SK-N-SH (cell line): Measurements from ENCODE around the gene ZNF776. TPM values are rescaled to one million over a fixed set of nuclear protein-coding genes. Genes with fewer than 3 reads are reported as not detected.

Experiments used
- CTCF ChIA-PET: fragments of 300-600, 350-600 bp; formaldehyde crosslinking; extraction: SDS; loops from one replicate; lab custom pipeline; 2021; lab: Yijun Ruan, JAX
- POLR2A ChIA-PET: fragments of 350-600 bp; sonication (Branson Sonifier 250); formaldehyde crosslinking; extraction: SDS; loops from one replicate; lab custom pipeline; 2020; ENCODE audit warnings: antibody characterized with exemption, inconsistent platforms; lab: Yijun Ruan, JAX
- DNase-seq: peaks from one replicate; pipeline ENCODE4 v3.0.0; 2012
- H2AFZ ChIP-seq: fragments of 200-600 bp; sonication (generic); 2 replicates; pipeline ENCODE4 v1.8.1; 2016; ENCODE audit warnings: antibody characterized with exemption, mild to moderate bottlenecking, low read depth
- H3F3A ChIP-seq: fragments of 200-600 bp; sonication (generic); replicated peaks from 2 replicates; pipeline ENCODE3; 2016; ENCODE audit warnings: antibody characterized with exemption, mild to moderate bottlenecking; ENCODE audit not compliant: insufficient read depth
- H3K27ac ChIP-seq, 2 experiments: fragments of 200-500 bp in 1 of 2; fragments of 200-600 bp in 1 of 2; sonication (Bioruptor generic) in 1 of 2; sonication (generic), shearing (Covaris generic) in 1 of 2; 2 replicates each; pipeline versions ENCODE4 v1.5.1 to v1.6.1; 2014 to 2016; ENCODE audit warnings: low read depth in 2 of 2, inconsistent platforms in 1 of 2, low read length in 1 of 2, mild to moderate bottlenecking in 1 of 2, mixed read lengths in 1 of 2
- H3K27me3 ChIP-seq: fragments of 200-600 bp; sonication (generic), shearing (Covaris generic); 2 replicates; pipeline ENCODE4 v1.6.1; 2016; ENCODE audit warnings: mixed run types; ENCODE audit not compliant: insufficient read depth
- H3K36me3 ChIP-seq, 2 experiments: fragments of 200-500 bp in 1 of 2; fragments of 200-600 bp in 1 of 2; sonication (Bioruptor generic) in 1 of 2; sonication (generic) in 1 of 2; replicated peaks in 1 of 2; 2 replicates each; pipeline versions ENCODE3 to v1.5.1; 2014 to 2016; ENCODE audit warnings: low read length in 1 of 2, mild to moderate bottlenecking in 1 of 2; ENCODE audit not compliant: insufficient read depth in 2 of 2, control insufficient read depth in 1 of 2
- H3K4me1 ChIP-seq, 2 experiments: fragments of 200-500 bp in 1 of 2; fragments of 200-600 bp in 1 of 2; sonication (Bioruptor generic) in 1 of 2; sonication (generic), shearing (Covaris generic) in 1 of 2; 2 replicates each; pipeline versions ENCODE4 v1.5.1 to v1.6.1; 2014 to 2016; ENCODE audit warnings: low read depth in 1 of 2, low read length in 1 of 2, mixed run types in 1 of 2; ENCODE audit not compliant: insufficient read depth in 2 of 2, control insufficient read depth in 1 of 2
- H3K4me2 ChIP-seq: fragments of 200-600 bp; sonication (generic), shearing (Covaris generic); 2 replicates; pipeline ENCODE4 v1.6.1; 2017; ENCODE audit warnings: mixed run types
- H3K4me3 ChIP-seq, 2 experiments: fragments of 200-500 bp in 1 of 2; fragments of 200-600 bp in 1 of 2; sonication (Bioruptor generic) in 1 of 2; sonication (generic), shearing (Covaris generic) in 1 of 2; 2 replicates each; pipeline versions ENCODE4 v1.5.1 to v1.8.1; 2014 to 2016; ENCODE audit warnings: low read depth in 2 of 2, inconsistent platforms in 1 of 2, low read length in 1 of 2, mild to moderate bottlenecking in 1 of 2, mixed read lengths in 1 of 2, moderate library complexity in 1 of 2
- H3K79me2 ChIP-seq: fragments of 200-600 bp; sonication (generic); 2 replicates; pipeline ENCODE4 v1.8.1; 2017; ENCODE audit warnings: mild to moderate bottlenecking; ENCODE audit not compliant: insufficient read depth
- H3K9ac ChIP-seq: fragments of 200-600 bp; sonication (generic); 2 replicates; pipeline ENCODE4 v1.6.1; 2017; ENCODE audit warnings: mixed run types
- H3K9me2 ChIP-seq: fragments of 200-600 bp; sonication (generic); 2 replicates; pipeline ENCODE4 v1.6.1; 2017; ENCODE audit warnings: mixed run types
- H3K9me3 ChIP-seq: fragments of 200-600 bp; sonication (generic); 2 replicates; pipeline ENCODE4 v1.6.1; 2017; ENCODE audit warnings: mixed run types, mild to moderate bottlenecking, moderate library complexity
- H4K20me1 ChIP-seq: fragments of 200-600 bp; sonication (generic); 2 replicates; pipeline ENCODE4 v1.6.1; 2017; ENCODE audit warnings: mild to moderate bottlenecking, mixed run types; ENCODE audit not compliant: insufficient read depth
- CHD2 ChIP-seq: fragments of 150-350 bp; IDR thresholded peaks from 2 replicates; pipeline ENCODE4 v1.6.1; 2018; ENCODE audit warnings: low read length; ENCODE audit not compliant: partially characterized antibody
- CTCF ChIP-seq: fragments of 200-600 bp; sonication (generic); IDR thresholded peaks from 2 replicates; pipeline ENCODE4 v1.6.1; 2017; ENCODE audit warnings: antibody characterized with exemption, mild to moderate bottlenecking, moderate library complexity
- ELF1 ChIP-seq: IDR thresholded peaks from 2 replicates; pipeline ENCODE4 v1.4.0; 2012
- FOXJ3 ChIP-seq: sonication (generic); formaldehyde crosslinking; IDR thresholded peaks from 2 replicates; pipeline ENCODE4 v1.5.1; 2020; ENCODE audit warnings: mild to moderate bottlenecking, missing genetic modification reagents
- FOXM1 ChIP-seq: IDR thresholded peaks from 2 replicates; pipeline ENCODE4 v1.4.0; 2012; ENCODE audit warnings: low read depth, mild to moderate bottlenecking
- GABPA ChIP-seq: IDR thresholded peaks from 2 replicates; pipeline ENCODE4 v1.4.0; 2012; ENCODE audit warnings: low read depth, mild to moderate bottlenecking
- IRF3 ChIP-seq: fragments of 150-350 bp; IDR thresholded peaks from 2 replicates; pipeline ENCODE4 v1.6.1; 2016; ENCODE audit warnings: mild to moderate bottlenecking, low read depth, low read length
- JUND ChIP-seq: IDR thresholded peaks from 2 replicates; pipeline ENCODE4 v1.4.0; 2012
- MAX ChIP-seq: IDR thresholded peaks from 2 replicates; pipeline ENCODE4 v1.4.0; 2012; ENCODE audit warnings: low read depth
- MEF2A ChIP-seq: IDR thresholded peaks from 2 replicates; pipeline ENCODE4 v1.4.0; 2012; ENCODE audit warnings: low read depth, borderline replicate concordance
- NFIC ChIP-seq: IDR thresholded peaks from 2 replicates; pipeline ENCODE4 v1.4.0; 2012; ENCODE audit warnings: borderline replicate concordance
- NRF1 ChIP-seq: IDR thresholded peaks from 2 replicates; pipeline ENCODE4 v1.6.1; 2012; ENCODE audit warnings: low read depth, mild to moderate bottlenecking, low read length
- PBX3 ChIP-seq: IDR thresholded peaks from 2 replicates; pipeline ENCODE4; 2012
- RAD21 ChIP-seq: IDR thresholded peaks from 2 replicates; pipeline ENCODE4 v1.6.1; 2012; ENCODE audit warnings: mild to moderate bottlenecking, low read length
- RCOR1 ChIP-seq: fragments of 150-350 bp; IDR thresholded peaks from 2 replicates; pipeline ENCODE4 v1.6.1; 2017; ENCODE audit warnings: antibody characterized with exemption, low read length
- RFX5 ChIP-seq: IDR thresholded peaks from 2 replicates; pipeline ENCODE4 v1.6.1; 2012; ENCODE audit warnings: mild to moderate bottlenecking, improper control_type of control experiment, low read length
- RXRA ChIP-seq: IDR thresholded peaks from 2 replicates; pipeline ENCODE4 v1.4.0; 2012; ENCODE audit warnings: low read depth, mild to moderate bottlenecking, borderline replicate concordance
- SMC3 ChIP-seq: IDR thresholded peaks from 2 replicates; pipeline ENCODE4 v1.6.1; 2012; ENCODE audit warnings: low read depth, low read length, improper control_type of control experiment
- TAF1 ChIP-seq: IDR thresholded peaks from 2 replicates; pipeline ENCODE4 v1.6.1; 2012; ENCODE audit warnings: low read depth, mild to moderate bottlenecking, low read length, moderate library complexity, borderline replicate concordance
- TCF12 ChIP-seq: IDR thresholded peaks from 2 replicates; pipeline ENCODE4 v1.4.0; 2012
- USF1 ChIP-seq: IDR thresholded peaks from 2 replicates; pipeline ENCODE4 v1.4.0; 2012; ENCODE audit warnings: low read depth, borderline replicate concordance
- USF2 ChIP-seq: fragments of 150-350 bp; IDR thresholded peaks from 2 replicates; pipeline ENCODE4 v1.6.1; 2017; ENCODE audit warnings: antibody characterized with exemption, low read length, low read depth, borderline replicate concordance
- YY1 ChIP-seq: IDR thresholded peaks from 2 replicates; pipeline ENCODE4 v1.4.0; 2012; ENCODE audit warnings: low read depth, mild to moderate bottlenecking
- WGBS: methylation state at CpG from one replicate; pipeline ENCODE4 v1.1.6; 2017; ENCODE audit warnings: low lambda C conversion rate; 5-methylcytosine and 5-hydroxymethylcytosine counted together
- polyA plus RNA-seq, 3 experiments: library from polyadenylated mRNA; depleted of rRNA; stranded (reverse); fragments of >200 nt; gene quantifications; 2 replicates each; pipeline ENCODE4 v1.2.3, GENCODE V29; 2012

ZNF776 gene
- polyA plus RNA-seq, 1 of the 3 experiments (the other 2 are of a cell fraction) = 7.5 TPM

- TF ChIP-seq MEF2A = no peak
- TF ChIP-seq MAX = no peak
- no peak for TF ChIP-seq PBX3
- no peak for TF ChIP-seq USF2
- no peak for TF ChIP-seq RCOR1
- no peak for TF ChIP-seq RXRA
- TF ChIP-seq JUND = no peak
- TF ChIP-seq FOXJ3 = no peak
- no peak for TF ChIP-seq SMC3
- TF ChIP-seq RFX5 = no peak
- TF ChIP-seq, all 33 proteins: peak for 0
- no peak overlapping the region for H3K9ac ChIP-seq
- ChIA-PET POLR2A (no interaction called here), CTCF (no interaction called here)
- H3K9me2 ChIP-seq = no peaks in the 10 kb centered on the region
- no peaks in the 10 kb centered on the region for H4K20me1 ChIP-seq
- peak overlapping the region in 1 of 2 experiments; percentile 3; a peak in 1 of 4 replicates for H3K4me3 ChIP-seq
- no peaks in the 10 kb centered on the region for H3K4me1 ChIP-seq
- H3K79me2 ChIP-seq = peaks cover 7% of the 10 kb centered on the region; the same call in 1 of the 2 replicates
- H3K9me3 ChIP-seq = no peaks in the 10 kb centered on the region
- WGBS = 93% methylated on average over 5 of the region's 5 CpGs
- H3K36me3 ChIP-seq = peaks cover 4 to 18% of the 10 kb centered on the region in 2 experiments
- H2AFZ ChIP-seq = no peak overlapping the region
- H3K27ac ChIP-seq = no peak overlapping the region
- DNase-seq = no peak
- no peak overlapping the region for H3K4me2 ChIP-seq
- no peaks in the 10 kb centered on the region for H3F3A ChIP-seq
- H3K27me3 ChIP-seq = no peaks in the 10 kb centered on the region
These were observed 40.3 kb downstream of the ZNF776 start for GRCh38 chr19:57786906-57787305.

- H3K79me2 ChIP-seq = 0 out of 2 replicates have a peak, but pooled peaks cover 3% of the 10 kb centered on the region
- peaks cover 4 to 22% of the 10 kb centered on the region in 2 experiments for H3K36me3 ChIP-seq
- H3K9me2 ChIP-seq = no peaks in the 10 kb centered on the region
- H3K4me1 ChIP-seq = no peaks in the 10 kb centered on the region
- H2AFZ ChIP-seq = no peak overlapping the region
- H3K9ac ChIP-seq = no peak overlapping the region
- H4K20me1 ChIP-seq = no peaks in the 10 kb centered on the region
- no peaks in the 10 kb centered on the region for H3F3A ChIP-seq
- no peak overlapping the region; a peak in 1 of 4 replicates for H3K4me3 ChIP-seq
- H3K27me3 ChIP-seq = no peaks in the 10 kb centered on the region
- ChIA-PET CTCF (no interaction called here), POLR2A (no interaction called here)
- no peaks in the 10 kb centered on the region for H3K9me3 ChIP-seq
- no peak for DNase-seq
- no peak overlapping the region for H3K4me2 ChIP-seq
- H3K27ac ChIP-seq = no peak overlapping the region
- TF ChIP-seq GABPA (no peak), CHD2 (no peak), RCOR1 (no peak), JUND (no peak), USF1 (no peak), TCF12 (no peak), IRF3 (no peak), NRF1 (no peak), TAF1 (no peak), ELF1 (no peak), FOXM1 (no peak), RAD21 (no peak), NFIC (no peak), CTCF (no peak), YY1 (no peak)
These were observed 41.6 kb downstream of the ZNF776 start for GRCh38 chr19:57788114-57788692.
